ENCODE measurements around the gene ZNF618.

ZNF618 gene

DNA sequence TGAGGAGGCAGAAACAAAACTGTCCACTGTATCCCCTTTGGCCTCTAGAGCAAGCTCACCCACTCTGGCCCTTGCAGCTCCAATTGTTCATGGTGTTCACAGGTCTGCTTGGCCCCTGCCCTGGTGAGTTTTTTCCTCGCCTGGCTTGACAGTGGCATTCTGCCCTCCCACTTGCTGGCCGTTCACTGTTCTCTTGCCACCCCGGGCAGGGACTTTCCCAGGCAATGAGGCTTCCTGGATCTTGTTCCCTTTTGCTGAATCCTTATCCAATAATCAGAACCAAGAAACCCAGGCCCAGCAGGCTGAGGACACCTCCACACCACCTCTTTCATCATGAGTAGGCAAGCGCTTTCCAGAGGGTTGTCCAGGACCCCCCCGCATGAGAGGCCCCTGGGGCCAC, 31.2 kb downstream of the ZNF618 start:
- no peaks in the 10 kb centered on the region for H4K20me1 ChIP-seq (ENCODE audit: control insufficient read depth, insufficient read depth, low read depth, low read length)
- H3K79me2 ChIP-seq (ENCODE audit: control insufficient read depth, low read length) = no peaks in the 10 kb centered on the region
- H3K4me1 ChIP-seq (ENCODE audit: control insufficient read depth, low read length) = no peaks in the 10 kb centered on the region
- no peaks in the 10 kb centered on the region for H3K9me2 ChIP-seq (replicated peaks; ENCODE audit: control insufficient read depth, low read length)
- TF ChIP-seq EZH2phosphoT487 (IDR thresholded peaks at IDR 0.05; ENCODE audit: borderline replicate concordance, low read length) (no peak), CTCF (IDR thresholded peaks at IDR 0.05; ENCODE audit: low read depth, low read length, poor library complexity, severe bottlenecking) (no peak)
- H3F3A ChIP-seq (ENCODE audit: control insufficient read depth, insufficient read depth) = no peaks in the 10 kb centered on the region
- H3K4me3 ChIP-seq (ENCODE audit: low read length) = no peak overlapping the region
- H3K9me3 ChIP-seq (ENCODE audit: control insufficient read depth, insufficient read depth, low read length) = no peaks in the 10 kb centered on the region
- no peak overlapping the region for H3K4me2 ChIP-seq (ENCODE audit: low read length)
- H3K36me3 ChIP-seq (ENCODE audit: control insufficient read depth, low read length) = no peaks in the 10 kb centered on the region
- H3K27me3 ChIP-seq (ENCODE audit: control insufficient read depth, low read length) = peaks cover 11% of the 10 kb centered on the region
- H3K27ac ChIP-seq (ENCODE audit: low read depth, low read length) = no peak overlapping the region

DNA sequence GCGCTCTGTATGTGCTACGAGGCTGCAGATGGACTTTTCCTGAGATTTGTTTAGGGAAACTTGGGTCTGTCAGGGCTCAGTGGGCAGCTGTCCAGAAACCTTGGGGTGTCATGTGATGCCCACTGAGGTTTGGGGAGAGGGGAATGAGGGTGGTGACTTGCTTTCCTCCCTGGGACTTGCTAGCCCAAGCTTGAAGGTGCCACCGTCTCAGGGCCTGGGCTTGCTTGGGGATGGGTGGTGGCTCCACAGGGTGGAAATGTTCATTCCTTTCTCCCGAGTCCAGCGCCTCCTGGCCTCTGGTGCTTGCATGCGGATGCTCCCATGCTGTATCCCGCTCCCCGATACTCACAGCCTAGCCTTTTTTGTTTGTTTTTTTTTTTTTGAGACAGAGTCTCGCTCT, 33.3 kb downstream of the ZNF618 start:
- Histone ChIP-seq H3K4me3 (ENCODE audit: low read length) (no peak overlapping the region), H3K27ac (ENCODE audit: low read depth, low read length) (no peak overlapping the region), H4K20me1 (ENCODE audit: control insufficient read depth, insufficient read depth, low read depth, low read length) (no peaks in the 10 kb centered on the region), H3K4me2 (ENCODE audit: low read length) (no peak overlapping the region), H3K36me3 (ENCODE audit: control insufficient read depth, low read length) (no peaks in the 10 kb centered on the region), H3F3A (ENCODE audit: control insufficient read depth, insufficient read depth) (no peaks in the 10 kb centered on the region), H3K79me2 (ENCODE audit: control insufficient read depth, low read length) (no peaks in the 10 kb centered on the region), H3K4me1 (ENCODE audit: control insufficient read depth, low read length) (no peaks in the 10 kb centered on the region), H3K27me3 (ENCODE audit: control insufficient read depth, low read length) (peaks cover 4% of the 10 kb centered on the region; the same call in 1 of the 2 replicates), H3K9me2 (replicated peaks; ENCODE audit: control insufficient read depth, low read length) (no peaks in the 10 kb centered on the region), H3K9me3 (ENCODE audit: control insufficient read depth, insufficient read depth, low read length) (no peaks in the 10 kb centered on the region)
- no peak for TF ChIP-seq EZH2phosphoT487 (IDR thresholded peaks at IDR 0.05; ENCODE audit: borderline replicate concordance, low read length)
- no peak for TF ChIP-seq CTCF (IDR thresholded peaks at IDR 0.05; ENCODE audit: low read depth, low read length, poor library complexity, severe bottlenecking)

- no peaks in the 10 kb centered on the region; the same call in 1 of the 2 replicates for H3K27me3 ChIP-seq (ENCODE audit: control insufficient read depth, low read length)
- H4K20me1 ChIP-seq (ENCODE audit: control insufficient read depth, insufficient read depth, low read depth, low read length) = no peaks in the 10 kb centered on the region
- H3K9me3 ChIP-seq (ENCODE audit: control insufficient read depth, insufficient read depth, low read length) = no peaks in the 10 kb centered on the region
- TF ChIP-seq CTCF (IDR thresholded peaks at IDR 0.05; ENCODE audit: low read depth, low read length, poor library complexity, severe bottlenecking) (no peak), EZH2phosphoT487 (IDR thresholded peaks at IDR 0.05; ENCODE audit: borderline replicate concordance, low read length) (no peak)
- H3K27ac ChIP-seq (ENCODE audit: low read depth, low read length) = no peak overlapping the region
- no peak overlapping the region for H3K4me3 ChIP-seq (ENCODE audit: low read length)
- H3K9me2 ChIP-seq (replicated peaks; ENCODE audit: control insufficient read depth, low read length) = no peaks in the 10 kb centered on the region
- H3K79me2 ChIP-seq (ENCODE audit: control insufficient read depth, low read length) = no peaks in the 10 kb centered on the region
- H3K36me3 ChIP-seq (ENCODE audit: control insufficient read depth, low read length) = no peaks in the 10 kb centered on the region
- H3F3A ChIP-seq (ENCODE audit: control insufficient read depth, insufficient read depth) = no peaks in the 10 kb centered on the region
- no peaks in the 10 kb centered on the region for H3K4me1 ChIP-seq (ENCODE audit: control insufficient read depth, low read length)
- H3K4me2 ChIP-seq (ENCODE audit: low read length) = no peak overlapping the region
Measured at GRCh38 chr9:113910036-113910639, 34.0 kb downstream of the ZNF618 start.
